Caco-2 (cell line): ENCODE results near the gene TMEM190. TPM values are rescaled to one million over a fixed set of nuclear protein-coding genes. Genes with fewer than 3 reads are reported as not detected.
A peak's percentile ranks its signal among the peaks of the same experiment; 100 is the strongest.

ENCODE experiments used
- BruUV-seq: library from RNA; stranded (reverse); fragments of 400-500 nt; replicated peaks from 2 replicates; lab custom pipeline; 2021; lab: Mats Ljungman, UMichigan
- CTCF ChIA-PET: fragments of 300-600 bp; sonication (Branson Sonifier 250); formaldehyde crosslinking; loops from one replicate; lab custom pipeline; 2022; ENCODE audit warnings: antibody characterized with exemption; lab: Charles Lee
- POLR2A ChIA-PET: fragments of 300-600 bp; sonication (Branson Sonifier 250); formaldehyde crosslinking; loops from one replicate; lab custom pipeline; 2022; ENCODE audit warnings: antibody characterized with exemption; lab: Charles Lee
- DNase-seq, 2 experiments: peaks; one replicate each; pipeline versions ENCODE4 v3.0.0 to v3.0.0-alpha.2; 2020 to 2022
- H3K27me3 ChIP-seq: replicated peaks from 2 replicates; pipeline ENCODE4 v1.6.0; 2011; ENCODE audit warnings: low read length; ENCODE audit not compliant: control insufficient read depth, insufficient read depth
- H3K36me3 ChIP-seq: 2 replicates; pipeline ENCODE4 v1.5.1; 2011; ENCODE audit warnings: low read length; ENCODE audit not compliant: control insufficient read depth, insufficient read depth
- H3K4me1 ChIP-seq: fragments of 250-450 bp; sonication (Bioruptor Pico); 2 replicates; pipeline ENCODE4 v1.5.1; 2020; ENCODE audit warnings: mild to moderate bottlenecking
- H3K4me3 ChIP-seq: 2 replicates; pipeline ENCODE4 v1.5.1; 2011; ENCODE audit warnings: low read depth, mild to moderate bottlenecking, control low read depth, low read length
- H3K9me3 ChIP-seq: fragments of 250-450 bp; sonication (Bioruptor Pico); 2 replicates; pipeline ENCODE4 v1.5.1; 2020; ENCODE audit warnings: mild to moderate bottlenecking, moderate library complexity
- H3K27ac Mint-ChIP-seq: one replicate; pipeline ENCODE4 v1.8.0; 2022; ENCODE audit warnings: mixed read lengths; ENCODE audit not compliant: unreplicated experiment
- H3K27me3 Mint-ChIP-seq: one replicate; pipeline ENCODE4 v1.8.0; 2022; ENCODE audit warnings: mixed read lengths; ENCODE audit not compliant: insufficient read depth, unreplicated experiment
- H3K36me3 Mint-ChIP-seq: one replicate; pipeline ENCODE4 v1.8.0; 2022; ENCODE audit warnings: mild to moderate bottlenecking, mixed read lengths; ENCODE audit not compliant: insufficient read depth, unreplicated experiment
- H3K4me1 Mint-ChIP-seq: one replicate; pipeline ENCODE4 v1.8.0; 2022; ENCODE audit warnings: low read depth, mixed read lengths; ENCODE audit not compliant: unreplicated experiment
- H3K4me3 Mint-ChIP-seq: one replicate; pipeline ENCODE4 v1.8.0; 2022; ENCODE audit warnings: mild to moderate bottlenecking, moderate library complexity, mixed read lengths; ENCODE audit not compliant: unreplicated experiment
- H3K9me3 Mint-ChIP-seq: one replicate; pipeline ENCODE4 v1.8.0; 2022; ENCODE audit warnings: mixed read lengths; ENCODE audit not compliant: unreplicated experiment
- intact Hi-C: fragments of 100-400 bp; cut with micrococcal nuclease; formaldehyde crosslinking; loops from one replicate; pipeline ENCODE4 v1.10.0; 2022; ENCODE audit not compliant: unreplicated experiment
- total RNA-seq: library from RNA; stranded (reverse); gene quantifications from 2 replicates; pipeline ENCODE4 v1.2.3, GENCODE V29; 2022
- TF ChIP-seq, protein P1 (sequence below), 2 experiments: fragments of 200-600 bp in 1 of 2; IDR thresholded peaks; 1 replicate in 1 of 2; 2 replicates in 1 of 2; pipeline versions ENCODE4 v1.5.1 to v1.8.0; 2011 to 2022; ENCODE audit warnings: antibody characterized with exemption in 1 of 2, control low read depth in 1 of 2, inconsistent platforms in 1 of 2, low read depth in 1 of 2, low read length in 1 of 2, mild to moderate bottlenecking in 1 of 2, moderate library complexity in 1 of 2; ENCODE audit not compliant: insufficient read depth in 1 of 2, severe bottlenecking in 1 of 2, unreplicated experiment in 1 of 2

Gene TMEM190
- total RNA-seq, 1 experiment from 2014 or later, result not detected

DNA sequence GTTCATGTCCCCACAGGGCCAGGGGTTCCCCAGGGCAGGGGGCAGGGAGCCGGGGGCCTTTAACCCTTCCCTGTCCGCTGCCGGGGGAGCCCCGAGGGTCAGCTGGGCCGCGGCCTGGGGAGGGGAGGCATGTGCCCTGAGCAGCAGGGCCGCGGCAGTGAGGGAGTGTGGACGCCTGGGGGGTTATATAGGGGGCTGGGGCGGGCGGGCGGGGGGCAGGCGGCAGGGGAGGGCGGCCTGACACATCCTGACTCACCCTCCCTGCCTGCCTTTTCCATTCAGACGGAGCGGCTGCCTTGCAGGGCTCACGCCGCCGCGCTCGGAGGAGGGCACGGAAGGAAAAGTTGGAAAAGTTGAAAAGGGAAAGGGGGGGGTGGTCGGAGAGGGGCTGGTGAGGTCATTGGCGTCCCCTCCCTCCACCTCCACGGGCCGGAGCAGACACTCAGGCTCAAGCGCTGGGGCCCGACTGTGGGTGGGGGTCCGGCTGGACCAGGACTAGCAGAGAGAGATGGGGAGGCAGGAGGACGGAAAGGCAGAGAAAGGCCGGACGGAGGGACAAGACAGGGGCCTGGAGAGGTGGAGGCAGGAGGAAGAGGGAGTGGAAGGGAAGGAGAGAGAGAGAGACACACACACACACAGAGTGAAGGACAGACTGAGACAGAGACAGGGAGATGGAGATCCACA lies 6.2 kb upstream of the TMEM190 start, which contains the start of gene IL11:
TSS of gene IL11 (minus strand) at position 159 of the 684 bp plus-strand sequence. CDS start at position 6, 153 bp downstream.
- Mint-ChIP-seq H3K4me1 (peaks cover 28% of the 10 kb centered on the region), H3K27ac (peak within 1 kb of the TSS; percentile 36), H3K27me3 (peaks cover 7% of the 10 kb centered on the region), H3K36me3 (peaks cover 29% of the 10 kb centered on the region), H3K4me3 (peak within 1 kb of the TSS; percentile 91), H3K9me3 (no peaks in the 10 kb centered on the region)
- Histone ChIP-seq H3K4me3 (peak within 1 kb of the TSS; percentile 57), H3K36me3 (no peaks in the 10 kb centered on the region), H3K27me3 (no peaks in the 10 kb centered on the region; the same call in none of the 2 replicates), H3K9me3 (no peaks in the 10 kb centered on the region), H3K4me1 (peaks cover 30% of the 10 kb centered on the region)
- TF ChIP-seq, protein P1, sequence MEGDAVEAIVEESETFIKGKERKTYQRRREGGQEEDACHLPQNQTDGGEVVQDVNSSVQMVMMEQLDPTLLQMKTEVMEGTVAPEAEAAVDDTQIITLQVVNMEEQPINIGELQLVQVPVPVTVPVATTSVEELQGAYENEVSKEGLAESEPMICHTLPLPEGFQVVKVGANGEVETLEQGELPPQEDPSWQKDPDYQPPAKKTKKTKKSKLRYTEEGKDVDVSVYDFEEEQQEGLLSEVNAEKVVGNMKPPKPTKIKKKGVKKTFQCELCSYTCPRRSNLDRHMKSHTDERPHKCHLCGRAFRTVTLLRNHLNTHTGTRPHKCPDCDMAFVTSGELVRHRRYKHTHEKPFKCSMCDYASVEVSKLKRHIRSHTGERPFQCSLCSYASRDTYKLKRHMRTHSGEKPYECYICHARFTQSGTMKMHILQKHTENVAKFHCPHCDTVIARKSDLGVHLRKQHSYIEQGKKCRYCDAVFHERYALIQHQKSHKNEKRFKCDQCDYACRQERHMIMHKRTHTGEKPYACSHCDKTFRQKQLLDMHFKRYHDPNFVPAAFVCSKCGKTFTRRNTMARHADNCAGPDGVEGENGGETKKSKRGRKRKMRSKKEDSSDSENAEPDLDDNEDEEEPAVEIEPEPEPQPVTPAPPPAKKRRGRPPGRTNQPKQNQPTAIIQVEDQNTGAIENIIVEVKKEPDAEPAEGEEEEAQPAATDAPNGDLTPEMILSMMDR (IDR thresholded peaks at IDR 0.05; ENCODE audit: insufficient read depth in 1 of 2, low read depth in 1 of 2, low read length in 1 of 2, severe bottlenecking in 1 of 2, unreplicated experiment in 1 of 2), result no peak
- intact Hi-C loops, result no loop called here
- DNase-seq, result no peak
- no TSS peak for BruUV-seq
- ChIA-PET POLR2A (no interaction called here), CTCF (no interaction called here)

DNA sequence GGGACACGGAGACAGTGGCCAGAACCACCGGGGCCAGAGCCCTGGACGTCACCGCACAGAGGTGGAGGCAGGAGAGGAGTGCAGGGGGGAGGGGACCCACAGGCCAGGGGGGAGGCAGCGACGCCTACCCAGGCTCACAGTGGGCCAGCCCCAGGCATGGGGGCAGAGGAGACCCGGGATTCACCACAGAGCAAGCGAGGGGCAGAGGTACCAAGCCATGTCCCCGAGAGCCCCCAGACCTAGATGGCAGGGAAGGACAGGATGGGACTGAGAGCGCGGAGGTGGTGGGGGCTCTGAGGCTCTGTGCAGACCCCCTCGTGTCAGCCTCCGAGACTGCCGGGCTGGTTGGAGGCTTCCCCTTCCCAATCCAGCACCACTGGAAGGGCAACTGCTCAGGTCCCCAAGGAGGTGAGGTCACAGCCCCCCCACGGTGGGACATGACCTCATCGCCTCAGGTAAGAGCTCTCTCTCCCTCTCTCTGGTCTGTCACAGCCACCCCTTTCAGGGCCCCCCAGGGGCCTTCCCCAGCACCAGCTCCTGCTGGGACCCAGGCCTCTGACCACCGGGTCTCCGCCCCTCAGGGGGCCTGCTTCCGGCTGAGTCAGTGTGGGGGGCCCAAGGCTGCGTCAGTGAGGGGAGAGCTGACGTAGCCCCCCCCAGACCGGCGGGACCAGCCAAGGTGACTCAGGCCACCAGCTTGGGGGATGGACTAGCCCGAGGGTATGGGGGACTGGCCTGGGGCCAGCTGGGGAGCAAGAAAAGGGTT lies 4.1 kb upstream of the TMEM190 start:
- TF ChIP-seq, protein P1 (IDR thresholded peaks at IDR 0.05; ENCODE audit: insufficient read depth in 1 of 2, low read depth in 1 of 2, low read length in 1 of 2, severe bottlenecking in 1 of 2, unreplicated experiment in 1 of 2), result no peak
- H3K27ac Mint-ChIP-seq, result peak overlapping the region; percentile 7
- no peak overlapping the region for H3K4me3 Mint-ChIP-seq
- H3K9me3 ChIP-seq, result no peaks in the 10 kb centered on the region
- H3K36me3 Mint-ChIP-seq, result peaks cover 38% of the 10 kb centered on the region
- H3K9me3 Mint-ChIP-seq, result no peaks in the 10 kb centered on the region
- peaks cover 35% of the 10 kb centered on the region for H3K4me1 Mint-ChIP-seq
- no peak overlapping the region for H3K4me3 ChIP-seq
- peaks cover 7% of the 10 kb centered on the region for H3K27me3 Mint-ChIP-seq
- peaks cover 43% of the 10 kb centered on the region for H3K4me1 ChIP-seq
- no peaks in the 10 kb centered on the region; the same call in none of the 2 replicates for H3K27me3 ChIP-seq
- BruUV-seq, result no TSS peak
- no peaks in the 10 kb centered on the region for H3K36me3 ChIP-seq
- intact Hi-C loops, result no loop called here
- CTCF ChIA-PET, result no interaction called here
- peak; percentile 34 to 62 for DNase-seq
- POLR2A ChIA-PET, result interaction anchor here (0.8 kb wide), 2 partner anchors 11 to 86 kb away, joined by 4 to 10 read pairs; partner anchors contain the start of gene TMEM238

DNA sequence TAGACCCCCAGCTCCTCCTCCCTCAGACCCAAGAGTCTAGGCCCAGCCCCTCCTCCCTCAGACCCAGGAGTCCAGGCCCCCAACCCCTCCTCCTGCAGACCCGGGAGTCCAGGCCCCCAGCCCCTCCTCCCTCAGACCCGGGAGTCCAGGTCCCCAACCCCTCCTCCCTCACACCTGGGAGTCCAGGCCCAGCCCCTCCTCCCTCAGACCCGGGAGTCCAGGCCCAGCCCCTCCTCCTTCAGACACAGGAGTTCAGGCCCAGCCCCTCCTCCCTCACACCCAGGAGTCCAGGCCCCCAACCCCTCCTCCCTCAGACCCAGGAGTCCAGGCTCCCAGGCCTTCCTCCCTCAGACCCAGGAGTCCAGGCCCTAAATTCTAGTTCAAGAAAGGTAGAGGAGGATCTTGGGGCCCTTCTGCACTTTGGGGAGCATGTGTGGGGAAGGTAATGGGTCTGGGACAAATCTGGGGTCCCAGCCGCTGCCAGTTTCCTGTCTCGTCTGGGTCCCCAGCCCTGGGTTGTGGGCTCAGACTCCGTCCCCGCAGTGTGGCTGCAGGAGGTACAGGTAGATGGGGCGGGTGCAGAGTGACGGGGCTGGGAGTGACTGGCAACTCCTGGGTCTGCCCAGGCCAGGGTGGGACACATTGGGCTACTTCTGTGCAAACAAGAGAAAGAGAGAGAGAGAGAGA lies 3.2 kb upstream of the TMEM190 start:
- peaks cover 35% of the 10 kb centered on the region for H3K4me1 Mint-ChIP-seq
- Histone ChIP-seq H3K27me3 (no peaks in the 10 kb centered on the region; the same call in none of the 2 replicates), H3K36me3 (no peaks in the 10 kb centered on the region), H3K4me1 (peaks cover 43% of the 10 kb centered on the region), H3K4me3 (no peak overlapping the region), H3K9me3 (no peaks in the 10 kb centered on the region)
- H3K27me3 Mint-ChIP-seq, result peaks cover 7% of the 10 kb centered on the region
- H3K27ac Mint-ChIP-seq, result peak overlapping the region; percentile 56
- intact Hi-C loops, result no loop called here
- CTCF ChIA-PET, result no interaction called here
- POLR2A ChIA-PET, result interaction anchor here (0.5 to 1.2 kb wide), 5 partner anchors 10 to 103 kb away, joined by 3 to 10 read pairs (median 4); partner anchors contain the start of genes KMT5C, TMEM238 and ZNF628
- no peaks in the 10 kb centered on the region for H3K9me3 Mint-ChIP-seq
- peak; percentile 37 to 67 for DNase-seq
- TF ChIP-seq, protein P1 (IDR thresholded peaks at IDR 0.05; ENCODE audit: insufficient read depth in 1 of 2, low read depth in 1 of 2, low read length in 1 of 2, severe bottlenecking in 1 of 2, unreplicated experiment in 1 of 2), result no peak
- H3K36me3 Mint-ChIP-seq, result peaks cover 38% of the 10 kb centered on the region
- BruUV-seq, result no TSS peak
- H3K4me3 Mint-ChIP-seq, result peak overlapping the region; percentile 66
